NB4 (cell line): ENCODE measurements around the gene CORO1C.

Source experiments
- DNase-seq: peaks from one replicate; pipeline ENCODE4 v3.0.0; 2010; ENCODE audit warnings: low read depth
- H3K4me3 ChIP-seq: one replicate; pipeline ENCODE4 v1.5.1; 2011; ENCODE audit warnings: mild to moderate bottlenecking, low read depth, low read length, moderate library complexity
- CTCF ChIP-seq: IDR thresholded peaks from one replicate; pipeline ENCODE4 v1.5.1; 2012; ENCODE audit warnings: low read depth, low read length
- MAX ChIP-seq: IDR thresholded peaks from 2 replicates; pipeline ENCODE4 v1.6.1; 2011; ENCODE audit warnings: low read depth, low read length
- MYC ChIP-seq: IDR thresholded peaks from 2 replicates; pipeline ENCODE4 v1.6.1; 2011; ENCODE audit warnings: low read depth, low read length
- POLR2A ChIP-seq: IDR thresholded peaks from 2 replicates; pipeline ENCODE4 v1.6.1; 2011; ENCODE audit warnings: mild to moderate bottlenecking; ENCODE audit not compliant: insufficient read length; ENCODE audit errors: extremely low read depth

CORO1C gene

GRCh38 chr12:108668063-108668462 lies 63.3 kb downstream of the CORO1C start:
- DNase-seq: no peak
- H3K4me3 ChIP-seq: no peak overlapping the region
- no peak for TF ChIP-seq CTCF
- TF ChIP-seq MYC: no peak
- TF ChIP-seq MAX: no peak
- no peak for TF ChIP-seq POLR2A

- TF ChIP-seq CTCF: no peak
- no peak for TF ChIP-seq MYC
- no peak for TF ChIP-seq POLR2A
- TF ChIP-seq MAX: no peak
- DNase-seq: peak; percentile 53
- H3K4me3 ChIP-seq: no peak overlapping the region
Measured at GRCh38 chr12:108667349-108667748, 64.0 kb downstream of the CORO1C start.

- TF ChIP-seq MAX (no peak), CTCF (no peak), MYC (no peak), POLR2A (no peak)
- H3K4me3 ChIP-seq: no peak overlapping the region
- DNase-seq: no peak
Measured at GRCh38 chr12:108666401-108666881, 64.9 kb downstream of the CORO1C start.

GRCh38 chr12:108665608-108666202 lies 65.6 kb downstream of the CORO1C start:
- TF ChIP-seq CTCF: no peak
- TF ChIP-seq MYC: no peak
- no peak for TF ChIP-seq MAX
- no peak for TF ChIP-seq POLR2A
- no peak for DNase-seq
- no peak overlapping the region for H3K4me3 ChIP-seq

- DNase-seq: peak; percentile 99
- H3K4me3 ChIP-seq: peak overlapping the region; percentile 32
- TF ChIP-seq POLR2A (no peak), MYC (peak; percentile 59; the same call in 1 of the 2 replicates), CTCF (peak; percentile 95), MAX (peak; percentile 66; the same call in 1 of the 2 replicates)
Measured at GRCh38 chr12:108664338-108665258, 66.7 kb downstream of the CORO1C start.
